ENCODE measurements around the gene A1BG. TPM values are rescaled to one million over a fixed set of nuclear protein-coding genes. Genes with fewer than 3 reads are reported as not detected.

Gene A1BG
- total RNA-seq, 1 donor from 2014 or later, result 48.9 TPM

Small RNA genes within 50 kb of the gene (microRNA-seq; reads per million reads assigned to microRNA genes)
- gene MIR4754 (ENCODE audit: borderline number of aligned reads, borderline replicate concordance) (not detected), gene MIR6806 (ENCODE audit: borderline number of aligned reads, borderline replicate concordance) (not detected)

Small RNA genes within 50 kb of the gene (small RNA-seq; reads per million reads assigned to genes)
- gene MIR4754 (not detected), gene MIR6806 (not detected), gene RNA5SP473 (not detected)

Other genes starting within 250 kb of the A1BG start
- gene ZNF329, start 202.7 kb downstream of the A1BG start, total RNA-seq, result 9.6 TPM
- 19.6 TPM for gene ZNF274, start 170.4 kb downstream of the A1BG start, total RNA-seq
- 20.1 TPM for gene ZNF544, start 124.6 kb downstream of the A1BG start, total RNA-seq
- gene ZNF8, start 74.5 kb downstream of the A1BG start, total RNA-seq, result 6.4 TPM
- 45.9 TPM for gene ERVK3-1, start 48.1 kb downstream of the A1BG start, total RNA-seq
- gene ZSCAN22, start 26.5 kb downstream of the A1BG start, total RNA-seq, result 3.9 TPM
- 3.4 TPM for gene ZNF497, start 9.3 kb upstream of the A1BG start, total RNA-seq
- 1.2 TPM for gene ZNF837, start 27.5 kb upstream of the A1BG start, total RNA-seq
- 1,974 TPM for gene RPS5, start 33.8 kb upstream of the A1BG start, total RNA-seq
- gene RNF225, start 42.2 kb upstream of the A1BG start, total RNA-seq, result 0.98 TPM
- 16.7 TPM for gene ZNF584, start 55.2 kb upstream of the A1BG start, total RNA-seq
- 5.2 TPM for gene ZNF132, start 86.7 kb upstream of the A1BG start, total RNA-seq
- gene ZNF324B, start 98.1 kb upstream of the A1BG start, total RNA-seq, result 4.2 TPM
- 17.2 TPM for gene ZNF324, start 113.6 kb upstream of the A1BG start, total RNA-seq
- 10.6 TPM for gene ZNF446, start 122.9 kb upstream of the A1BG start, total RNA-seq
- gene SLC27A5, start 158.5 kb upstream of the A1BG start, total RNA-seq, result 35.8 TPM
- gene ZBTB45, start 166.3 kb upstream of the A1BG start, total RNA-seq, result 14.0 TPM
- gene TRIM28, start 190.6 kb upstream of the A1BG start, total RNA-seq, result 274 TPM
- gene CHMP2A, start 201.6 kb upstream of the A1BG start, total RNA-seq, result 76.4 TPM
- gene UBE2M, start 205.1 kb upstream of the A1BG start, total RNA-seq, result 33.6 TPM
- gene MZF1, start 219.8 kb upstream of the A1BG start, total RNA-seq, result 32.2 TPM